Fibroblast of lung (primary cell): ENCODE data around the gene SLC1A1. TPM values are rescaled to one million over a fixed set of nuclear protein-coding genes. Genes with fewer than 3 reads are reported as not detected.

Experiments
- DNase-seq, 2 donors: peaks; one replicate each; pipeline versions ENCODE4 v3.0.0 to v3.0.0-alpha.2; 2010; ENCODE audit warnings: low read depth in 2 of 2
- H2AFZ ChIP-seq: 2 replicates; pipeline ENCODE4 v1.5.1; 2012; ENCODE audit warnings: low read length, control low read depth, inconsistent platforms
- H3K27ac ChIP-seq: 2 replicates; pipeline ENCODE4 v1.5.1; 2011; ENCODE audit warnings: low read length, control low read depth; ENCODE audit not compliant: insufficient read depth
- H3K27me3 ChIP-seq: 2 replicates; pipeline ENCODE4 v1.5.1; 2011; ENCODE audit warnings: mild to moderate bottlenecking, low read length; ENCODE audit not compliant: control insufficient read depth, insufficient read depth
- H3K36me3 ChIP-seq: 2 replicates; pipeline ENCODE4 v1.5.1; 2011; ENCODE audit warnings: low read length; ENCODE audit not compliant: control insufficient read depth, insufficient read depth
- H3K4me1 ChIP-seq: 2 replicates; pipeline ENCODE4 v1.5.1; 2011; ENCODE audit warnings: low read length; ENCODE audit not compliant: control insufficient read depth, insufficient read depth; ENCODE audit errors: extremely low read depth
- H3K4me2 ChIP-seq: 2 replicates; pipeline ENCODE4 v1.5.1; 2011; ENCODE audit warnings: low read length, control low read depth; ENCODE audit not compliant: insufficient read depth; ENCODE audit errors: extremely low read depth
- H3K4me3 ChIP-seq, 4 experiments: fragments of 200-600 bp in 1 of 4; sonication (generic) in 1 of 4; replicated peaks in 1 of 4; 2 replicates each; pipeline ENCODE4 v1.5.1; 2011 to 2016; ENCODE audit warnings: low read length in 4 of 4, low read depth in 3 of 4, mild to moderate bottlenecking in 3 of 4, control low read depth in 2 of 4, inconsistent platforms in 1 of 4, mixed read lengths in 1 of 4; ENCODE audit not compliant: insufficient read depth in 1 of 4; ENCODE audit errors: control extremely low read depth in 1 of 4
- H3K79me2 ChIP-seq: 2 replicates; pipeline ENCODE4 v1.5.1; 2012; ENCODE audit warnings: mild to moderate bottlenecking, low read length, inconsistent platforms; ENCODE audit not compliant: control insufficient read depth, insufficient read depth
- H3K9ac ChIP-seq: 2 replicates; pipeline ENCODE4 v1.5.1; 2011; ENCODE audit warnings: mild to moderate bottlenecking, low read length, control low read depth; ENCODE audit not compliant: insufficient read depth
- H3K9me3 ChIP-seq: 2 replicates; pipeline ENCODE4 v1.5.1; 2012; ENCODE audit warnings: low read depth, low read length; ENCODE audit not compliant: control insufficient read depth, insufficient read depth
- H4K20me1 ChIP-seq: 2 replicates; pipeline ENCODE4 v1.5.1; 2011; ENCODE audit warnings: low read length; ENCODE audit not compliant: control insufficient read depth, insufficient read depth; ENCODE audit errors: extremely low read depth
- EZH2 ChIP-seq: IDR thresholded peaks from 2 replicates; pipeline ENCODE4 v1.5.1; 2012; ENCODE audit warnings: low read length, control low read depth, mild to moderate bottlenecking; ENCODE audit errors: missing control alignments
- polyA plus RNA-seq, 2 donors: library from polyadenylated mRNA; depleted of rRNA in 1 of 2; stranded (reverse) in 1 of 2; unstranded in 1 of 2; fragments of >200 nt; gene quantifications; 2 replicates each; pipeline ENCODE4 v1.2.1, GENCODE V29; 2011 to 2012; ENCODE audit warnings: missing spikeins in 1 of 2
- total RNA-seq: library from RNA; depleted of rRNA; stranded (reverse); fragments of >200 nt; gene quantifications from 2 replicates; pipeline ENCODE4 v1.2.1, GENCODE V29; 2014
- TF ChIP-seq, protein P1 (sequence below), 2 donors: IDR thresholded peaks in 1 of 2; conservative IDR thresholded peaks in 1 of 2; 1 replicate in 1 of 2; 2 replicates in 1 of 2; pipeline ENCODE4 v1.5.1; 2011 to 2012; ENCODE audit warnings: low read length in 2 of 2, control low read depth in 1 of 2, inconsistent platforms in 1 of 2, low read depth in 1 of 2, mild to moderate bottlenecking in 1 of 2

SLC1A1 gene
- total and polyA plus RNA-seq, 2 donors (not counting 1 experiment from before 2014, with no cell fraction given), result 4.5 to 64.1 TPM

DNA sequence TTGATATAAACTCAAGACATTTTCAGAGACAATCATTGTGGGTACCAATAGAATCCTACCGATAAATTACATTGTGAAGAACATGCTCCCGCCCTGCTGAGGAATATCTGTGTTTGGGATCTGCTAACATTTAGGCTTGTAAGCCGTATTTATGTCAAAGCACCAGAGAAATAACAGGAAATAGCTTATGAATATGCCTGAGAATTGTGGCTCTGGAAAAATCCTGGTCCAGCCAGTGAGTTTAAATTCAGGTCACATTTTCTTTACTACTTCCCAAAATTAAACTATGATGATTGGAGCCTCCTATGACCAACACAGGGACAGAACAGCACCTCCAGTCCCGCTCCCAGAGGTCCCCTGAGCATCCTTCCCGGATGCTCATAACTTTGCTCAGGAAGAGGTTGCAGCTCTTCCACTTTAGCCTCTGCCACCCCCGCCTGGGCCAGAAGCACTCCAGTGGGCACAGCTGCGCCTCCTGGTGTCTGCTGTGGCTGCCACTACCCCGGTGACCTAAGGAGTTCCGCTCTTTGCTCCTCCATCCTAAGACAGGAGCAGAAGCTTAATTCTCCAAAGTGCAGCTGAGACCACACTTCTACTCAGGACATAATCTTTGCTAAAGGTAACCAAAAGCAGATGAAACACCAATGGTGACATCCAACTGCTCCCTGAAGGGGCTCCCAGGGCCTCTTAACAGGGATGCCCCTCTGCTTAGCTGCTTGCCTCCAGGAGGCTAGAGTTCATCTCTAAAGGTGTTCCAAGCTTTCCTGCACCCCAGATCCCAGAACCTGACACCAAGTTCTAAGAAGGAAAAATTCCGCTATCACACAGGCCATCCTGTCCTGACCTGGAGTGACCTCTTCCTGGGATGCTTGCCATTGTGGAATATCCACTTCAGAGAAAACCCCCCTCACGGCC lies 58.8 kb downstream of the SLC1A1 start:
- no peak for TF ChIP-seq EZH2
- TF ChIP-seq, protein P1, sequence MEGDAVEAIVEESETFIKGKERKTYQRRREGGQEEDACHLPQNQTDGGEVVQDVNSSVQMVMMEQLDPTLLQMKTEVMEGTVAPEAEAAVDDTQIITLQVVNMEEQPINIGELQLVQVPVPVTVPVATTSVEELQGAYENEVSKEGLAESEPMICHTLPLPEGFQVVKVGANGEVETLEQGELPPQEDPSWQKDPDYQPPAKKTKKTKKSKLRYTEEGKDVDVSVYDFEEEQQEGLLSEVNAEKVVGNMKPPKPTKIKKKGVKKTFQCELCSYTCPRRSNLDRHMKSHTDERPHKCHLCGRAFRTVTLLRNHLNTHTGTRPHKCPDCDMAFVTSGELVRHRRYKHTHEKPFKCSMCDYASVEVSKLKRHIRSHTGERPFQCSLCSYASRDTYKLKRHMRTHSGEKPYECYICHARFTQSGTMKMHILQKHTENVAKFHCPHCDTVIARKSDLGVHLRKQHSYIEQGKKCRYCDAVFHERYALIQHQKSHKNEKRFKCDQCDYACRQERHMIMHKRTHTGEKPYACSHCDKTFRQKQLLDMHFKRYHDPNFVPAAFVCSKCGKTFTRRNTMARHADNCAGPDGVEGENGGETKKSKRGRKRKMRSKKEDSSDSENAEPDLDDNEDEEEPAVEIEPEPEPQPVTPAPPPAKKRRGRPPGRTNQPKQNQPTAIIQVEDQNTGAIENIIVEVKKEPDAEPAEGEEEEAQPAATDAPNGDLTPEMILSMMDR (conservative IDR thresholded peaks at IDR 0.05 in 1 of 2, IDR thresholded peaks at IDR 0.05 in 1 of 2; ENCODE audit: low read depth in 1 of 2, low read length in 2 of 2), result peak in 1 of 2 donors; percentile 19
- H3K27me3 ChIP-seq, result no peaks in the 10 kb centered on the region
- H3K9ac ChIP-seq, result no peak overlapping the region
- no peaks in the 10 kb centered on the region for H3K36me3 ChIP-seq
- H3K79me2 ChIP-seq, result no peaks in the 10 kb centered on the region
- H3K27ac ChIP-seq, result no peak overlapping the region
- H3K9me3 ChIP-seq, result no peaks in the 10 kb centered on the region
- no peaks in the 10 kb centered on the region for H4K20me1 ChIP-seq
- no peak for DNase-seq
- H2AFZ ChIP-seq, result no peak overlapping the region
- no peak overlapping the region for H3K4me2 ChIP-seq
- H3K4me3 ChIP-seq, result no peak overlapping the region
- no peaks in the 10 kb centered on the region for H3K4me1 ChIP-seq

DNA sequence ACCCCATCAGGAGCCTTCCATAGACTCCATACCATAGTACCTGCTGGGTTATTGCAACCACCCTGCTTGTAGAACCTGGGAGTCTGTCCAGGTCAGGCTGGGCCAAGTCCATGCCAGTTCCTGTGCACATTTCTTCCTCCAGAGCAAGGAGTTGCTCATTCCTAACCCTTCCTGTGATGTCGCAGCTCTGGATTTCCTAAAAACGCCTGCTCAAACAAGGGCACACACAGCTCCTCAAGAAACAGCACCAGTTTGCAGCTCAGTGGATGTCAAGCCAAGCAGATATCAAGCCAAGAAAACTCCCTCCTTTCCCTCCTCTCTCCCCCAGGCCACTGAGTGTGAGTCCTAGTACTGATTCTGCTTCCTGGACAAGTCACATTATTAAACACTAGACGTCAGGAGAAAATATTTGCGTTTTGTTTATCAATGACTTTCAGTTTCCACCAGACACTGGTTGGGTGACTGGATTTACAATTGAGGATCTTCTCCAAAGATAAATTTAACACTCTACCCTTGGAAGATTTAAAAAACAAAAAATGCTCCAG lies 59.6 kb downstream of the SLC1A1 start:
- TF ChIP-seq, protein P1 (conservative IDR thresholded peaks at IDR 0.05 in 1 of 2, IDR thresholded peaks at IDR 0.05 in 1 of 2; ENCODE audit: low read depth in 1 of 2, low read length in 2 of 2), result no peak
- TF ChIP-seq EZH2, result no peak
- Histone ChIP-seq H3K79me2 (no peaks in the 10 kb centered on the region), H3K9ac (no peak overlapping the region), H3K27ac (no peak overlapping the region), H3K4me1 (no peaks in the 10 kb centered on the region), H3K4me2 (no peak overlapping the region), H4K20me1 (no peaks in the 10 kb centered on the region), H3K4me3 (no peak overlapping the region), H2AFZ (no peak overlapping the region), H3K27me3 (no peaks in the 10 kb centered on the region), H3K9me3 (no peaks in the 10 kb centered on the region), H3K36me3 (no peaks in the 10 kb centered on the region)
- DNase-seq, result no peak

- Histone ChIP-seq H3K79me2 (no peaks in the 10 kb centered on the region), H4K20me1 (no peaks in the 10 kb centered on the region), H2AFZ (no peak overlapping the region), H3K4me2 (no peak overlapping the region), H3K9ac (no peak overlapping the region), H3K36me3 (no peaks in the 10 kb centered on the region), H3K27ac (no peak overlapping the region), H3K9me3 (no peaks in the 10 kb centered on the region), H3K4me1 (no peaks in the 10 kb centered on the region), H3K27me3 (no peaks in the 10 kb centered on the region), H3K4me3 (no peak overlapping the region)
- DNase-seq, result peak; percentile 26 to 32
- no peak for TF ChIP-seq EZH2
- TF ChIP-seq, protein P1 (conservative IDR thresholded peaks at IDR 0.05 in 1 of 2, IDR thresholded peaks at IDR 0.05 in 1 of 2; ENCODE audit: low read depth in 1 of 2, low read length in 2 of 2), result no peak
Observed at GRCh38 chr9:4550777-4551484, 60.7 kb downstream of the SLC1A1 start.
